Tibial nerve (tissue), 3 donors: ENCODE data around the gene FBXL3.

ENCODE experiments used
- POLR2A ChIP-seq, 2 donors: fragments of 450-650 bp; IDR thresholded peaks; one replicate each; pipeline ENCODE4 v1.6.1; 2017; ENCODE audit warnings: antibody characterized with exemption in 2 of 2, mild to moderate bottlenecking in 2 of 2, moderate library complexity in 2 of 2
- TF ChIP-seq, protein P1 (sequence below), 5 experiments: fragments of 200-600 bp in 3 of 5; fragments of 450-650 bp in 2 of 5; sonication (generic) in 3 of 5; IDR thresholded peaks; one replicate each; pipeline ENCODE4 v1.5.1; 2016 to 2019; ENCODE audit warnings: antibody characterized with exemption in 5 of 5, mild to moderate bottlenecking in 3 of 5, moderate library complexity in 2 of 5

DNA sequence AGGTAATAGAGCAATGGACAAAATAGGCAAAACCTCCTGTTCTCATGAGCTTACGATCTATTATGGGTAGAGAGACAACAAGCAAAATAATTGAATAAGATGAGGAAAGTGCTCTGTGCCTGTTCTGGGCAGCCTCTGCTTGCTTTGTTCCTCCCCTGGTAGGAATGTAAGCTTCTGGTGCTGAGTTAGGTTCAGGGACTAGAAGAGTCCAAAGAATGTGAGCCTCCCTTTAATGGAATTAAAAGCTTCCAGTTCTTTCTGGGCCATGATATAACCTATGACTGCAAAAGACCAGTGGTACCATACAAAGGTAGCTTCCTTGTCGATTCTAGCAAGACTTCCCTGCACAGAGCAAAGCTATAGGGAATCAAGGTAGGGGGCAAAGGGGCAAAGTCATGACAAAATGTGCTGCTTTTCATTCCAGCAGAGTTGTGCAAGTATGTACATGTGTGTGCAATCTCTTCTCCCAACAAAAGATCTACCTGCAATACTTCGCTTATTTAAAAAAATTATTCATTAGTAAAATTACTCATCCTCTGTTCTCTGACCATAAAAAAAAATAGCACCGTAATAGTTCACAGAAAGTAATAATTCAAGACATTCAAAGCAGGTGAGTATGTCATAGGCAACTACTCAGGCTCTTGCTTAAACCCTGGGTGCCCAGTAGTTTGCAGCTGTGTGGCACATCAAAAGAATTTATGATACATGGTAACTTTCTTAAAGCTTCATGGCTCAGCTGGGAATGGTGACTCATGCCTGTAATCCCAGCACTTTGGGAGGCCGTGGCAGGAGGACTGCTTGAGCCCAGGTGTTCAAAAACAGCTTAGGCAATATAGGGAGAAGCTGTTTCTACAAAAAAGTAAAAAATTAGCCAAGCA, 57.2 kb downstream of the FBXL3 start:
- TF ChIP-seq, protein P1, sequence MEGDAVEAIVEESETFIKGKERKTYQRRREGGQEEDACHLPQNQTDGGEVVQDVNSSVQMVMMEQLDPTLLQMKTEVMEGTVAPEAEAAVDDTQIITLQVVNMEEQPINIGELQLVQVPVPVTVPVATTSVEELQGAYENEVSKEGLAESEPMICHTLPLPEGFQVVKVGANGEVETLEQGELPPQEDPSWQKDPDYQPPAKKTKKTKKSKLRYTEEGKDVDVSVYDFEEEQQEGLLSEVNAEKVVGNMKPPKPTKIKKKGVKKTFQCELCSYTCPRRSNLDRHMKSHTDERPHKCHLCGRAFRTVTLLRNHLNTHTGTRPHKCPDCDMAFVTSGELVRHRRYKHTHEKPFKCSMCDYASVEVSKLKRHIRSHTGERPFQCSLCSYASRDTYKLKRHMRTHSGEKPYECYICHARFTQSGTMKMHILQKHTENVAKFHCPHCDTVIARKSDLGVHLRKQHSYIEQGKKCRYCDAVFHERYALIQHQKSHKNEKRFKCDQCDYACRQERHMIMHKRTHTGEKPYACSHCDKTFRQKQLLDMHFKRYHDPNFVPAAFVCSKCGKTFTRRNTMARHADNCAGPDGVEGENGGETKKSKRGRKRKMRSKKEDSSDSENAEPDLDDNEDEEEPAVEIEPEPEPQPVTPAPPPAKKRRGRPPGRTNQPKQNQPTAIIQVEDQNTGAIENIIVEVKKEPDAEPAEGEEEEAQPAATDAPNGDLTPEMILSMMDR (IDR thresholded peaks at IDR 0.05): no peak
- no peak for TF ChIP-seq POLR2A (IDR thresholded peaks at IDR 0.05)
